H9 (cell line): ENCODE data around the gene CLEC3B. TPM values are rescaled to one million over a fixed set of nuclear protein-coding genes. Genes with fewer than 3 reads are reported as not detected.

ENCODE experiments used
- DNase-seq: peaks from one replicate; pipeline ENCODE4 v3.0.0-alpha.2; 2017
- H2AFZ ChIP-seq: one replicate; pipeline ENCODE4 v1.6.1; 2013; ENCODE audit warnings: mild to moderate bottlenecking, low read length, control low read depth, moderate library complexity
- H2AK5ac ChIP-seq: 2 replicates; pipeline ENCODE4 v1.6.1; 2013; ENCODE audit warnings: low read length, control low read depth, mixed read lengths; ENCODE audit not compliant: insufficient read length
- H2BK120ac ChIP-seq: one replicate; pipeline ENCODE4 v1.6.1; 2013; ENCODE audit warnings: low read depth, mild to moderate bottlenecking, low read length, control low read depth, inconsistent platforms; ENCODE audit not compliant: poor library complexity, severe bottlenecking
- H2BK12ac ChIP-seq: 2 replicates; pipeline ENCODE4 v1.6.1; 2013; ENCODE audit warnings: low read length, control low read depth, mixed read lengths, low read depth; ENCODE audit not compliant: insufficient read length
- H2BK15ac ChIP-seq: 2 replicates; pipeline ENCODE4 v1.6.1; 2013; ENCODE audit warnings: low read depth, low read length, control low read depth
- H2BK20ac ChIP-seq: one replicate; pipeline ENCODE4 v1.6.1; 2013; ENCODE audit warnings: low read depth, mild to moderate bottlenecking, low read length, control low read depth, inconsistent platforms; ENCODE audit not compliant: poor library complexity, severe bottlenecking
- H2BK5ac ChIP-seq: 2 replicates; pipeline ENCODE4 v1.6.1; 2013; ENCODE audit warnings: low read length, control low read depth, mixed read lengths; ENCODE audit not compliant: insufficient read length
- H3K14ac ChIP-seq: 2 replicates; pipeline ENCODE4 v1.6.1; 2013; ENCODE audit warnings: low read length, control low read depth; ENCODE audit not compliant: insufficient read depth
- H3K18ac ChIP-seq: 2 replicates; pipeline ENCODE4 v1.6.1; 2013; ENCODE audit warnings: low read depth, mild to moderate bottlenecking, mixed read lengths, low read length, control low read depth; ENCODE audit not compliant: insufficient read length
- H3K23ac ChIP-seq: 2 replicates; pipeline ENCODE4 v1.6.1; 2013; ENCODE audit warnings: low read length, control low read depth, mixed read lengths, low read depth; ENCODE audit not compliant: insufficient read length
- H3K23me2 ChIP-seq: 2 replicates; pipeline ENCODE4 v1.6.1; 2013; ENCODE audit warnings: low read depth, mild to moderate bottlenecking, mixed read lengths, low read length, control low read depth; ENCODE audit not compliant: insufficient read length, poor library complexity, severe bottlenecking
- H3K27ac ChIP-seq: 2 replicates; pipeline ENCODE4 v1.5.1; 2013; ENCODE audit warnings: low read length, control low read depth, mixed read lengths, low read depth; ENCODE audit not compliant: insufficient read length
- H3K27me3 ChIP-seq: 2 replicates; pipeline ENCODE4 v1.6.1; 2013; ENCODE audit warnings: low read length, control low read depth, inconsistent platforms; ENCODE audit not compliant: insufficient read depth
- H3K4ac ChIP-seq: 2 replicates; pipeline ENCODE4 v1.6.1; 2013; ENCODE audit warnings: low read depth, mild to moderate bottlenecking, control low read depth, inconsistent platforms, low read length, moderate library complexity
- H3K4me1 ChIP-seq: 2 replicates; pipeline ENCODE4 v1.6.1; 2013; ENCODE audit warnings: low read length, control low read depth, inconsistent platforms; ENCODE audit not compliant: insufficient read depth
- H3K4me2 ChIP-seq: 2 replicates; pipeline ENCODE4 v1.6.1; 2013; ENCODE audit warnings: low read length, control low read depth, mixed read lengths; ENCODE audit not compliant: insufficient read length, insufficient read depth
- H3K56ac ChIP-seq: 2 replicates; pipeline ENCODE4 v1.6.1; 2013; ENCODE audit warnings: low read depth, mild to moderate bottlenecking, mixed read lengths, low read length, control low read depth; ENCODE audit not compliant: insufficient read length
- H3K79me1 ChIP-seq: 2 replicates; pipeline ENCODE4 v1.6.1; 2013; ENCODE audit warnings: low read depth, mild to moderate bottlenecking, moderate library complexity, low read length, control low read depth, inconsistent platforms; ENCODE audit not compliant: insufficient read depth, poor library complexity, severe bottlenecking
- H3K79me2 ChIP-seq: 2 replicates; pipeline ENCODE4 v1.6.1; 2013; ENCODE audit warnings: low read length, control low read depth, inconsistent platforms; ENCODE audit not compliant: insufficient read depth
- H3K9ac ChIP-seq: 2 replicates; pipeline ENCODE4 v1.6.1; 2013; ENCODE audit warnings: low read length, control low read depth, mixed read lengths; ENCODE audit not compliant: insufficient read length; ENCODE audit errors: extremely low read depth
- H3K9me3 ChIP-seq: one replicate; pipeline ENCODE4 v1.6.1; 2013; ENCODE audit warnings: low read depth, low read length, inconsistent platforms; ENCODE audit not compliant: control insufficient read depth
- H3T11ph ChIP-seq: one replicate; pipeline ENCODE4 v1.6.1; 2013; ENCODE audit warnings: mild to moderate bottlenecking, low read length, control low read depth, inconsistent platforms
- H4K20me1 ChIP-seq: one replicate; pipeline ENCODE4 v1.6.1; 2013; ENCODE audit not compliant: control insufficient read depth, insufficient read length, insufficient read depth
- H4K5ac ChIP-seq: 2 replicates; pipeline ENCODE4 v1.6.1; 2013; ENCODE audit warnings: low read depth, mild to moderate bottlenecking, mixed read lengths, low read length, control low read depth; ENCODE audit not compliant: insufficient read length
- H4K8ac ChIP-seq: replicated peaks from 2 replicates; pipeline ENCODE4 v1.6.1; 2013; ENCODE audit warnings: low read length, control low read depth, mixed read lengths, low read depth; ENCODE audit not compliant: insufficient read length
- H4K91ac ChIP-seq: 2 replicates; pipeline ENCODE4 v1.6.1; 2013; ENCODE audit warnings: low read depth, mild to moderate bottlenecking, moderate library complexity, mixed read lengths, low read length, control low read depth; ENCODE audit not compliant: insufficient read length
- H3K27ac Mint-ChIP-seq, 3 experiments: 2 replicates in 2 of 3; 3 replicates in 1 of 3; pipeline ENCODE4 v1.8.0; 2020 to 2021; ENCODE audit warnings: mixed read lengths in 3 of 3, mild to moderate bottlenecking in 1 of 3, moderate library complexity in 1 of 3
- H3K27me3 Mint-ChIP-seq: 2 replicates; pipeline ENCODE4 v1.8.0; 2021; ENCODE audit warnings: low read depth, mild to moderate bottlenecking, moderate library complexity, mixed read lengths
- H3K36me3 Mint-ChIP-seq, 3 experiments: 2 replicates in 2 of 3; 3 replicates in 1 of 3; pipeline ENCODE4 v1.8.0; 2020 to 2021; ENCODE audit warnings: low read depth in 3 of 3, mixed read lengths in 3 of 3; ENCODE audit not compliant: insufficient read depth in 1 of 3
- H3K4me1 Mint-ChIP-seq, 2 experiments: 2 replicates each; pipeline ENCODE4 v1.8.0; 2020; ENCODE audit warnings: mixed read lengths in 2 of 2
- H3K4me3 Mint-ChIP-seq, 2 experiments: 2 replicates in 1 of 2; 3 replicates in 1 of 2; pipeline ENCODE4 v1.8.0; 2020 to 2021; ENCODE audit warnings: mild to moderate bottlenecking in 2 of 2, mixed read lengths in 2 of 2, moderate library complexity in 1 of 2
- H3K9me3 Mint-ChIP-seq, 2 experiments: 2 replicates in 1 of 2; 3 replicates in 1 of 2; pipeline ENCODE4 v1.8.0; 2020; ENCODE audit warnings: mild to moderate bottlenecking in 2 of 2, mixed read lengths in 2 of 2, moderate library complexity in 1 of 2
- WGBS: extraction: QIAGEN DNeasy Blood & Tissue Kit; methylation state at CpG from one replicate; pipeline ENCODE4 v1.1.7; 2013; ENCODE audit warnings: missing lambda C conversion rate, low lambda C conversion rate, mixed read lengths; ENCODE audit not compliant: insufficient read length; ENCODE audit errors: extremely low coverage; 5-methylcytosine and 5-hydroxymethylcytosine counted together
- total RNA-seq: library from RNA; stranded (reverse); gene quantifications from 2 replicates; pipeline ENCODE4 v1.2.1, GENCODE V29; 2021
- TF ChIP-seq, protein P1 (sequence below): fragments of 200-600 bp; sonication (generic); conservative IDR thresholded peaks from 3 replicates; pipeline ENCODE4 v1.8.0; 2021; ENCODE audit warnings: antibody characterized with exemption, mild to moderate bottlenecking

The CLEC3B gene
- total RNA-seq, 1 experiment from 2014 or later, result not detected

DNA sequence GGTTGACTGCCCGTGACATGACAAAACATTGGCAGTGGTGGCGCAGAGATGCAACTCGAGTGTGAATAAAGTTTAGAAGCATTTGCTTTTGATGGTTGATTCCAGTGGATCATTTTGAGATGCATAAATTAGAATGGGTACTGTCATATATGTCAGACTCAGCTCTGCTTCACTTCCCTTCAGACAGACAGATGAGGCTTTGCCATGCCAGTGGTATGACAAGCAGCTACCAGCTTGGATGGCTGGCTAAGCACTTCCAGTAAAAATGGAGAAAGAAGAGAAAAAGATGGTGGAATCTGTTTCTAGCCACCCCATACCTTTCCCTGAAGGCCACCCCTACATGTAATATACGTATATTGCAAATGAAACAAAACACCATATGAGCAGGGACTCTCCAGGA, 13.5 kb upstream of the CLEC3B start:
- no peaks in the 10 kb centered on the region for H3K23me2 ChIP-seq
- TF ChIP-seq, protein P1, sequence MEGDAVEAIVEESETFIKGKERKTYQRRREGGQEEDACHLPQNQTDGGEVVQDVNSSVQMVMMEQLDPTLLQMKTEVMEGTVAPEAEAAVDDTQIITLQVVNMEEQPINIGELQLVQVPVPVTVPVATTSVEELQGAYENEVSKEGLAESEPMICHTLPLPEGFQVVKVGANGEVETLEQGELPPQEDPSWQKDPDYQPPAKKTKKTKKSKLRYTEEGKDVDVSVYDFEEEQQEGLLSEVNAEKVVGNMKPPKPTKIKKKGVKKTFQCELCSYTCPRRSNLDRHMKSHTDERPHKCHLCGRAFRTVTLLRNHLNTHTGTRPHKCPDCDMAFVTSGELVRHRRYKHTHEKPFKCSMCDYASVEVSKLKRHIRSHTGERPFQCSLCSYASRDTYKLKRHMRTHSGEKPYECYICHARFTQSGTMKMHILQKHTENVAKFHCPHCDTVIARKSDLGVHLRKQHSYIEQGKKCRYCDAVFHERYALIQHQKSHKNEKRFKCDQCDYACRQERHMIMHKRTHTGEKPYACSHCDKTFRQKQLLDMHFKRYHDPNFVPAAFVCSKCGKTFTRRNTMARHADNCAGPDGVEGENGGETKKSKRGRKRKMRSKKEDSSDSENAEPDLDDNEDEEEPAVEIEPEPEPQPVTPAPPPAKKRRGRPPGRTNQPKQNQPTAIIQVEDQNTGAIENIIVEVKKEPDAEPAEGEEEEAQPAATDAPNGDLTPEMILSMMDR, result no peak
- H3K4me1 Mint-ChIP-seq, result peaks cover 9 to 13% of the 10 kb centered on the region in 2 experiments
- no peak overlapping the region for H3T11ph ChIP-seq
- no peak overlapping the region for H3K27ac Mint-ChIP-seq
- H3K9me3 Mint-ChIP-seq, result no peaks in the 10 kb centered on the region
- H3K4me2 ChIP-seq, result no peak overlapping the region
- no CpG with 5 or more reads among the region's 4 CpGs for WGBS
- no peak overlapping the region for H2AK5ac ChIP-seq
- DNase-seq, result no peak
- no peaks in the 10 kb centered on the region for H3K27me3 Mint-ChIP-seq
- no peak overlapping the region for H3K27ac ChIP-seq
- H2BK5ac ChIP-seq, result no peak overlapping the region
- H3K4me3 Mint-ChIP-seq, result no peak overlapping the region
- peaks cover 29 to 51% (median 45%) of the 10 kb centered on the region in 3 experiments for H3K36me3 Mint-ChIP-seq
- H3K23ac ChIP-seq, result no peak overlapping the region
- no peak overlapping the region for H2BK15ac ChIP-seq
- H3K9ac ChIP-seq, result no peak overlapping the region
- H4K8ac ChIP-seq, result no peak overlapping the region
- H3K79me2 ChIP-seq, result no peaks in the 10 kb centered on the region
- H3K18ac ChIP-seq, result no peak overlapping the region
- no peak overlapping the region for H2AFZ ChIP-seq
- H4K91ac ChIP-seq, result no peak overlapping the region
- H3K4me1 ChIP-seq, result no peaks in the 10 kb centered on the region
- no peaks in the 10 kb centered on the region for H3K79me1 ChIP-seq
- no peak overlapping the region for H3K14ac ChIP-seq
- no peak overlapping the region for H2BK20ac ChIP-seq
- H2BK12ac ChIP-seq, result no peak overlapping the region
- H3K27me3 ChIP-seq, result no peaks in the 10 kb centered on the region
- H4K20me1 ChIP-seq, result no peaks in the 10 kb centered on the region
- no peak overlapping the region for H2BK120ac ChIP-seq
- H3K56ac ChIP-seq, result no peak overlapping the region
- H3K9me3 ChIP-seq, result no peaks in the 10 kb centered on the region
- H4K5ac ChIP-seq, result no peak overlapping the region
- no peak overlapping the region for H3K4ac ChIP-seq
